Astrocyte (in vitro differentiated cells and primary cell): ENCODE data around the gene PYGL. TPM values are rescaled to one million over a fixed set of nuclear protein-coding genes. Genes with fewer than 3 reads are reported as not detected.

ENCODE experiments used
- DNase-seq: peaks from one replicate; pipeline ENCODE4 v3.0.0-alpha.2; 2010; ENCODE audit warnings: low read depth
- FAIRE-seq: peaks from 2 replicates; lab custom pipeline; 2011; peaks lifted over from hg19 to GRCh38; lab: Jason Lieb, UNC
- H2AFZ ChIP-seq: 2 replicates; pipeline ENCODE4 v1.6.0; 2012; ENCODE audit warnings: low read depth, low read length, inconsistent platforms
- H3K27ac ChIP-seq: 2 replicates; pipeline ENCODE4 v1.5.1; 2011; ENCODE audit warnings: low read depth, low read length, inconsistent platforms
- H3K27me3 ChIP-seq: 2 replicates; pipeline ENCODE4 v1.6.0; 2011; ENCODE audit warnings: low read length, inconsistent platforms; ENCODE audit not compliant: insufficient read depth
- H3K36me3 ChIP-seq: 2 replicates; pipeline ENCODE4 v1.5.1; 2011; ENCODE audit warnings: low read length, inconsistent platforms; ENCODE audit not compliant: insufficient read depth
- H3K4me1 ChIP-seq: 2 replicates; pipeline ENCODE4 v1.5.1; 2011; ENCODE audit warnings: low read length, inconsistent platforms; ENCODE audit not compliant: insufficient read depth
- H3K4me2 ChIP-seq: 2 replicates; pipeline ENCODE4 v1.6.0; 2012; ENCODE audit warnings: low read length, inconsistent platforms
- H3K4me3 ChIP-seq: 2 replicates; pipeline ENCODE4 v1.5.1; 2011; ENCODE audit warnings: low read depth, mild to moderate bottlenecking, low read length, inconsistent platforms; ENCODE audit not compliant: insufficient read depth
- H3K79me2 ChIP-seq: 2 replicates; pipeline ENCODE4 v1.6.0; 2012; ENCODE audit warnings: mild to moderate bottlenecking, low read length, inconsistent platforms; ENCODE audit not compliant: insufficient read depth
- H3K9ac ChIP-seq: 2 replicates; pipeline ENCODE4 v1.6.0; 2012; ENCODE audit warnings: mild to moderate bottlenecking, low read length, inconsistent platforms
- H3K9me3 ChIP-seq: 2 replicates; pipeline ENCODE4 v1.5.1; 2012; ENCODE audit warnings: low read depth, mild to moderate bottlenecking, low read length, inconsistent platforms; ENCODE audit not compliant: insufficient read depth
- H4K20me1 ChIP-seq: 2 replicates; pipeline ENCODE4 v1.6.0; 2012; ENCODE audit warnings: low read length, inconsistent platforms; ENCODE audit not compliant: insufficient read depth
- H3K27ac Mint-ChIP-seq: one replicate; pipeline ENCODE4 v1.8.0; 2021; ENCODE audit warnings: mild to moderate bottlenecking, mixed read lengths; ENCODE audit not compliant: unreplicated experiment
- H3K27me3 Mint-ChIP-seq: one replicate; pipeline ENCODE4 v1.8.0; 2021; ENCODE audit warnings: low read depth, mixed read lengths; ENCODE audit not compliant: unreplicated experiment
- H3K36me3 Mint-ChIP-seq: one replicate; pipeline ENCODE4 v1.8.0; 2021; ENCODE audit warnings: low read depth, mixed read lengths; ENCODE audit not compliant: unreplicated experiment
- H3K4me1 Mint-ChIP-seq: one replicate; pipeline ENCODE4 v1.8.0; 2021; ENCODE audit warnings: low read depth, mixed read lengths; ENCODE audit not compliant: unreplicated experiment
- H3K4me3 Mint-ChIP-seq: one replicate; pipeline ENCODE4 v1.8.0; 2021; ENCODE audit warnings: mild to moderate bottlenecking, moderate library complexity, mixed read lengths; ENCODE audit not compliant: unreplicated experiment
- H3K9me3 Mint-ChIP-seq: one replicate; pipeline ENCODE4 v1.8.0; 2021; ENCODE audit warnings: mild to moderate bottlenecking, mixed read lengths; ENCODE audit not compliant: unreplicated experiment
- EZH2 ChIP-seq: IDR thresholded peaks from 2 replicates; pipeline ENCODE4 v1.6.1; 2012; ENCODE audit warnings: mild to moderate bottlenecking, low read length, inconsistent platforms; ENCODE audit not compliant: insufficient read depth
- total RNA-seq: library from RNA; stranded (reverse); gene quantifications from 2 replicates; pipeline ENCODE4 v1.2.1, GENCODE V29; 2021
- TF ChIP-seq, protein P1 (sequence below): IDR thresholded peaks from 2 replicates; pipeline ENCODE4 v1.5.1; 2011; ENCODE audit warnings: low read depth, mild to moderate bottlenecking, inconsistent platforms, low read length, moderate library complexity; ENCODE audit not compliant: insufficient read depth

PYGL gene
- total RNA-seq, 1 donor from 2014 or later: 97.6 TPM

DNA sequence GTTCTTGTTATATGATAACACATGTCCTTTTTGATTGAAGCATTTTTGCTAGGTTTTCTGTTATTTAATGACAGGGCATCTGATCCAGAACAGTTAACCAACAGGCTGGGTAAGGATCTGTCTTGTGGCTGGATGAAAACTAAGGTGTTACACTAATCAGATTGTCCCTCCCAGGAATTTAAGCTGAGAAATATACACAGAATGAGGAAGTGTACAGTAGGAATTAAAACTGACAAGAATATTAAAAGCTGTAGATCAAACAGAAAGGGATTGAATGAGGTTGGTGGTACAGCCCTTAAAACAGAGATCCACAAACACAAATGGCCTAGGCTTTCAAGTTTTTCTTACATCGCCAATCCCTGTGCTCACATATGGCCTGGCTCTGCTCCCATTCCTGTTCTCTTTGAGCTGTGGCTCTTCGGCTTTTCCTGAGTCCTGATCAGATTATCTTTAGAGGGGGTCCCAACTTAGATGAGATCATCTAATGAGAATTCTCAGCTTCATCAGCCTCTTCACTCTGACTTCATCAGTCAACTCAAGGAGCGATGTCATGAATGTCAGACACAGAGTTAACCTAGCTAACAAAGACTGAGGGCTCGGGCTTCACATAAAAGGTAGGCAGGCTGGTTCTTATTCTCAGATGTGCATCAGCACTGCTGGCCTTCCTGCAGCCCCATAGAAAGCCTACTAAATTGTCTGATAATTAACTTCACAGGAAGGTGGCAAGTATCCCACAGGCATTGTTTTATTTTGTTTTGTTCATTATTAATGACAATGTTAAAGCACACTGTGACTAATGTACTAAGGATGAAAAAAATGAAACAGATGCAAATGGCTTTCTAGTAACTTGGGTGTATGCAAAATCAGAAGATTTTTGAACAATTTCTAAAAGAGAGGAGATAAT lies 11.4 kb downstream of the PYGL start:
- H3K4me3 ChIP-seq: no peak overlapping the region
- no peak overlapping the region for H3K9ac ChIP-seq
- no peaks in the 10 kb centered on the region for H3K27me3 ChIP-seq
- H4K20me1 ChIP-seq: no peaks in the 10 kb centered on the region
- peak overlapping the region; percentile 29 for H3K27ac Mint-ChIP-seq
- H3K4me1 ChIP-seq: peaks cover 6% of the 10 kb centered on the region
- no peaks in the 10 kb centered on the region for H3K36me3 ChIP-seq
- H3K4me2 ChIP-seq: peak overlapping the region; percentile 20
- DNase-seq (peak; percentile 28), FAIRE-seq (no peak)
- peaks cover 33% of the 10 kb centered on the region for H3K36me3 Mint-ChIP-seq
- H3K9me3 Mint-ChIP-seq: no peaks in the 10 kb centered on the region
- no peaks in the 10 kb centered on the region for H3K9me3 ChIP-seq
- no peak overlapping the region for H3K27ac ChIP-seq
- H3K27me3 Mint-ChIP-seq: no peaks in the 10 kb centered on the region
- H3K79me2 ChIP-seq: no peaks in the 10 kb centered on the region
- H2AFZ ChIP-seq: no peak overlapping the region
- TF ChIP-seq EZH2: no peak
- TF ChIP-seq, protein P1, sequence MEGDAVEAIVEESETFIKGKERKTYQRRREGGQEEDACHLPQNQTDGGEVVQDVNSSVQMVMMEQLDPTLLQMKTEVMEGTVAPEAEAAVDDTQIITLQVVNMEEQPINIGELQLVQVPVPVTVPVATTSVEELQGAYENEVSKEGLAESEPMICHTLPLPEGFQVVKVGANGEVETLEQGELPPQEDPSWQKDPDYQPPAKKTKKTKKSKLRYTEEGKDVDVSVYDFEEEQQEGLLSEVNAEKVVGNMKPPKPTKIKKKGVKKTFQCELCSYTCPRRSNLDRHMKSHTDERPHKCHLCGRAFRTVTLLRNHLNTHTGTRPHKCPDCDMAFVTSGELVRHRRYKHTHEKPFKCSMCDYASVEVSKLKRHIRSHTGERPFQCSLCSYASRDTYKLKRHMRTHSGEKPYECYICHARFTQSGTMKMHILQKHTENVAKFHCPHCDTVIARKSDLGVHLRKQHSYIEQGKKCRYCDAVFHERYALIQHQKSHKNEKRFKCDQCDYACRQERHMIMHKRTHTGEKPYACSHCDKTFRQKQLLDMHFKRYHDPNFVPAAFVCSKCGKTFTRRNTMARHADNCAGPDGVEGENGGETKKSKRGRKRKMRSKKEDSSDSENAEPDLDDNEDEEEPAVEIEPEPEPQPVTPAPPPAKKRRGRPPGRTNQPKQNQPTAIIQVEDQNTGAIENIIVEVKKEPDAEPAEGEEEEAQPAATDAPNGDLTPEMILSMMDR: no peak
- peaks cover 15% of the 10 kb centered on the region for H3K4me1 Mint-ChIP-seq
- H3K4me3 Mint-ChIP-seq: no peak overlapping the region

DNA sequence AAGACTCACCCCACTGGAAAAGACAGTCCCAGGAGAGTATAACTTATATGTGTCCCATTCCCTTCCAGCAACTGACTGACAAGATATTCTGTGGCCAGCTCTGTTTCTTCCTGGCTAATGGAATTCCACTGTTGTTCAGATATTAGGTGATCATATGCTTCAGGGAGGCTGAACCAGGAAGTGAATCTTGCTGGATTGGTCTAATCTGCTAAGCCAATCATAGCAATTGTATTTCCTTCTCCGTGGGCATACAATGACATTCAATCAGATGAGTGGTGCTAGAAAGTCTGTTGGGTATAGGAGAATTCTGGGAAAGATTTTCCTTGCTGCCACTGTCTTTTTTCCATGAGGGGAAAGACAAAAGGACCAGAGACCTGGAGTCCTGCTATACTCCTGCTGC lies 12.1 kb downstream of the PYGL start:
- H2AFZ ChIP-seq: no peak overlapping the region
- Mint-ChIP-seq H3K4me1 (peaks cover 9% of the 10 kb centered on the region), H3K4me3 (no peak overlapping the region), H3K27me3 (no peaks in the 10 kb centered on the region), H3K27ac (no peak overlapping the region), H3K36me3 (peaks cover 37% of the 10 kb centered on the region), H3K9me3 (no peaks in the 10 kb centered on the region)
- H3K4me2 ChIP-seq: no peak overlapping the region
- no peak overlapping the region for H3K4me3 ChIP-seq
- H3K4me1 ChIP-seq: peaks cover 6% of the 10 kb centered on the region
- no peak overlapping the region for H3K27ac ChIP-seq
- no peaks in the 10 kb centered on the region for H4K20me1 ChIP-seq
- no peaks in the 10 kb centered on the region for H3K36me3 ChIP-seq
- no peak for TF ChIP-seq EZH2
- TF ChIP-seq, protein P1: no peak
- H3K9me3 ChIP-seq: no peaks in the 10 kb centered on the region
- H3K27me3 ChIP-seq: no peaks in the 10 kb centered on the region
- no peak overlapping the region for H3K9ac ChIP-seq
- H3K79me2 ChIP-seq: no peaks in the 10 kb centered on the region
- no peak for DNase-seq
- FAIRE-seq: no peak

DNA sequence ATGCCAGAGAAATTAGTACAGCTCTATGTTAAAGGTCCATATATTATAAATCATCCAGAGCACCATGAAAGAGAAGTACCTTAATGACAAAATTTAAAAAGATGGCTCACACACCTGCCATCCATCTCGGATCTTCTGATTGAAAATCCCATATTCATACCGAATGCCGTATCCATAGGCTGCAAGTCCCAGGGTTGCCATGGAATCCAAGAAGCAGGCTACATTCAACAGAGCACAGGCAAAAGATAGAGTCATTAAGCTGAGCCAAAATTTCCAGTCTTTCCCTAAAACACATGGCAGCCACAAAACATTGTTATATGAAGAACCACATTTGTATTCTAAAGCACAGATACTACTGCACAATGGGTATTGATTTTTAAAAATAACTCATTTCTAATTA lies 12.7 kb downstream of the PYGL start:
- Mint-ChIP-seq H3K4me1 (peaks cover 3% of the 10 kb centered on the region), H3K9me3 (no peaks in the 10 kb centered on the region), H3K27me3 (no peaks in the 10 kb centered on the region), H3K36me3 (peaks cover 37% of the 10 kb centered on the region), H3K4me3 (no peak overlapping the region), H3K27ac (no peak overlapping the region)
- H3K27ac ChIP-seq: no peak overlapping the region
- TF ChIP-seq, protein P1: no peak
- TF ChIP-seq EZH2: no peak
- H2AFZ ChIP-seq: no peak overlapping the region
- no peaks in the 10 kb centered on the region for H3K27me3 ChIP-seq
- H3K4me1 ChIP-seq: peaks cover 6% of the 10 kb centered on the region
- no peak for FAIRE-seq
- H4K20me1 ChIP-seq: no peaks in the 10 kb centered on the region
- no peaks in the 10 kb centered on the region for H3K79me2 ChIP-seq
- DNase-seq: no peak
- no peak overlapping the region for H3K9ac ChIP-seq
- H3K4me2 ChIP-seq: no peak overlapping the region
- no peaks in the 10 kb centered on the region for H3K36me3 ChIP-seq
- no peaks in the 10 kb centered on the region for H3K9me3 ChIP-seq
- H3K4me3 ChIP-seq: no peak overlapping the region
